Activated T-cell treated with anti-CD3 and anti-CD28 coated beads, Interleukin-2, amount 50 U/mL, for 72 hours (primary cell): ENCODE results near the gene C3AR1. TPM values are rescaled to one million over a fixed set of nuclear protein-coding genes. Genes with fewer than 3 reads are reported as not detected.

ENCODE experiments used
- total RNA-seq, 2 donors: library from RNA; stranded (reverse); gene quantifications; one replicate each; pipeline ENCODE4 v1.2.3, GENCODE V29; 2022

The C3AR1 gene
- total RNA-seq, 2 donors from 2014 or later: 0.19 to 0.79 TPM

Other genes with a start within 250 kb of the C3AR1 start
- under 1 TPM in 1 of 2 donors, not detected in 1; 0.14 TPM for gene SLC2A14, start 193.4 kb downstream of the C3AR1 start, total RNA-seq
- gene SLC2A3, start 130.2 kb downstream of the C3AR1 start, total RNA-seq: 100 to 1,000 TPM; 312 to 509 TPM
- gene FOXJ2, start 33.6 kb downstream of the C3AR1 start, total RNA-seq: 10 to 100 TPM; 26.6 to 27.8 TPM
- 10 to 100 TPM; 34.2 to 43.5 TPM for gene NECAP1, start 15.9 kb upstream of the C3AR1 start, total RNA-seq
- gene CLEC4A, start 57.3 kb upstream of the C3AR1 start, total RNA-seq: under 1 TPM in 1 of 2 donors, not detected in 1; 0.95 TPM
- gene ZNF705A, start 90.7 kb upstream of the C3AR1 start, total RNA-seq: not detected
- gene FAM90A1, start 161.3 kb upstream of the C3AR1 start, total RNA-seq: 1 to 10 TPM in 1 of 2 donors, under 1 TPM in 1; 0.67 to 1.3 TPM